Right cardiac atrium (tissue), 5 donors: ENCODE results near the gene PIGN. TPM values are rescaled to one million over a fixed set of nuclear protein-coding genes. Genes with fewer than 3 reads are reported as not detected.

Experiments
- ATAC-seq, 2 donors: fragments of 200-7000 bp; cut with Tn5 transposase; one replicate each; pipeline versions ENCODE4 v1.8.0 to v1.9.1; 2020; ENCODE audit warnings: moderate library complexity in 2 of 2, mild to moderate bottlenecking in 1 of 2
- DNase-seq, 3 donors: peaks; one replicate each; pipeline ENCODE4 v3.0.0-alpha.2; 2020
- H3K27ac ChIP-seq: one replicate; pipeline ENCODE4 v1.5.1; 2013; ENCODE audit warnings: mild to moderate bottlenecking, low read length, control low read depth, moderate library complexity
- H3K27me3 ChIP-seq: one replicate; pipeline ENCODE4 v1.6.1; 2013; ENCODE audit not compliant: control insufficient read depth, insufficient read depth
- H3K4me1 ChIP-seq: one replicate; pipeline ENCODE4 v1.6.1; 2013; ENCODE audit warnings: low read length; ENCODE audit not compliant: control insufficient read depth, insufficient read depth
- H3K4me3 ChIP-seq: one replicate; pipeline ENCODE4 v1.5.1; 2013; ENCODE audit warnings: low read length, control low read depth
- H3K9me3 ChIP-seq: one replicate; pipeline ENCODE4 v1.6.1; 2013; ENCODE audit warnings: low read length; ENCODE audit not compliant: control insufficient read depth
- WGBS: extraction: QIAGEN DNeasy Blood & Tissue Kit; methylation state at CpG from one replicate; pipeline ENCODE4 v1.1.7; 2013; 5-methylcytosine and 5-hydroxymethylcytosine counted together
- intact Hi-C, 4 donors: fragments of 100-400 bp; cut with DNase I; formaldehyde crosslinking; loops; one replicate each; pipeline versions ENCODE4 v1.11.0 to v1.14.0; 2022 to 2023
- polyA plus RNA-seq: library from polyadenylated mRNA; stranded (reverse); fragments of 200-250 nt; gene quantifications from one replicate; pipeline ENCODE4 v1.2.3, GENCODE V29; 2013
- total RNA-seq, 4 donors: library from RNA; stranded (reverse); fragmentation: NEBNext Ultra II Directional; extraction: Animal tissue kit (Norgen Biotek cat#: 25700); gene quantifications; one replicate each; pipeline ENCODE4 v1.2.1, GENCODE V29; 2021
- donor health status: healthy with polysubstance abuse.
- donor health status: DM: no; HTN: yes; CAD: no.
- donor health status: DM: no; HTN: no; CAD: no.
- donor health status: DM: no; HTN: yes; CAD: no; lungs with severe emphysema.
- donor health status: DM: yes; HTN: yes; CAD: no.

PIGN gene
- total and polyA plus RNA-seq, 5 donors, result 5.1 to 21.6 (median 15.2) TPM

DNA sequence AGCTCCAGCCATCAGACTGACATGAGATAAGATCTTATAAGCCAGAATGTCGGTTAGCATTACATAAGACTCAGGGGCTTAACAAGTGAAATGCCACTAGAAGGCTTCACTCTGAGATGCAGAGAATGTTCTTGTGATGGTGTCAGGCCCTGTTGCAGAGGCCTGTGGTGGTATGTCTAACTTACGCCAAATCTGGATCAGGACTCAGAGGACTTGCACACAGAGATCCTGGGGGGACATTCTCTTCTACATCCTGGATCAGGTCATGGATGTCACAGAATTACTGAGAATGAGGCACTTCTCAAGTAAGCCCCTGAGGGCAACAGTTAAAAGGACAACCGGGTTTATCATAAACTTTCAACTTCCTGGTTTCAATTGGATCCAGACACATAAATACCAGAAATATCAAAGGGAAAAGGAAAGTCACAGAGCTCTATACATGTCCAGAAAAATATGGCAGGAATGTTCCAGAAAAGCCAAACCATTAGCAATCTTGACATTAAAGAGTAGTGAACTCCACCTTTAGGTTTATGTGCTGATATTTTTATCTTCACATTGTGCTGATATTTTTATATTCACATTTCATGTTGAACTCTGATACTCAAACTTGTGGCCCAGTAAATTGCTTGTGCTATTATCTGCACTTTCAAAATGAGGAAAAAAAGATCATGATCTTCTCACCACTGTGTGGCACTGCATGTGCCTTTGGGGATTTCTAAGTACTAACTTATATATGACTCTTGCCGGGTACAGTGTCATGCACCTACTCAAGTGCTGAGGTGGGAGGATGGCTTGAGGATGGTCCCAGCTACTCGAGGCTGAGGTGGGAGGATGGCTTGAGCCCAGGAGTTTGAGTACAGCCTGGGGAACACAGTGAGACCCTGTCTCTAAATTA lies 156.5 kb downstream of the PIGN start:
- H3K27me3 ChIP-seq, result no peaks in the 10 kb centered on the region
- H3K4me3 ChIP-seq, result no peak overlapping the region
- H3K27ac ChIP-seq, result no peak overlapping the region
- H3K9me3 ChIP-seq, result no peaks in the 10 kb centered on the region
- DNase-seq, result no peak
- WGBS, result 65% methylated on average over 5 of the region's 5 CpGs
- H3K4me1 ChIP-seq, result no peaks in the 10 kb centered on the region
- intact Hi-C loops, result no loop called here
- no peak for ATAC-seq

DNA sequence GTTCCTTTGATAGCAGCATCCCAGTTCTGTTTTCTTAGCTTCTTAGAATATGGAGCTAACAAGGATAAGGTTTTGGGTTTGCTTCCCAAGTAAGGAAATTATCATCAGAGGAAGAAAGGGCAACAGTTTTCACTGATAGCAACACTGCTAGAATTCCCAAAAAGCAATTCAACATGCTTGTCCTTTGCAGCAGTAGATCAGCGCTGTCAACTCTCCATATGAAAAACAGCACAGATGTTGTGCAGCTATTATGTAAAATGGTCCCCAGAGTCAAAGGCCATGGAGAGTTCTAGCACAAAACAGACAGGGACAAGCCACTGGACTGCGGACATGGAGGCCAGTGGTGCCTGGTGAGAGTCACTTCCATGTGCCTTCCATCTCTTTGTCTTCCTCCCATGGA lies 158.1 kb downstream of the PIGN start:
- no peak overlapping the region for H3K4me3 ChIP-seq

DNA sequence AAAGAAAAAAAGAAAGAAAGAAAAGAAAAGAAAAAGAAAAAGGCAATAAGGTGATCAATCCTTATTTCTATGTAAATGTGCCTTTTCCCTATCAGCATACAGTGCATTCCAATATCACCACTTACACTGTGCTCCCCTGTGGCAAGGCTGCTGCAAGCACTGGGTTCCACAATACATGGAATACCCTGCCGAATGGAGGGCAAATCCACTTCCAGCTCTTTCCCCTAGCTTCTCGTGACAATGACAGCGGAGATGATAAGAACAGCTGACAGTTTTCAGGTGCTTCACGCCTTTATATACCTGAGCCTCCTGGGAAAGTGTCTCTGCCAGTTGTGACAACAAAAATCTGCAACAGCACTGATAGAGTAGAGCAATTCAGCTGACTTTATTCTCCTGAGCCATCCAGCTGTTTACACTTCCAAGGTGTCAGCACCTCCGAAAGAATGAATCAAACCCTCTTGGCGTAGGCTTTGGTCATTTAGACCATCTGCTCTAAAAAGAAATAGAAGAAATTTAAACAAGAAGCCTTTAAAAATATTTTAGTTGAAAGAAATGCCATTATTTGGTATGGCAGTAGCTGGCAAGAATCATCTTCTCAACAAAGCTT lies 158.8 kb downstream of the PIGN start:
- Histone ChIP-seq H3K4me1 (no peaks in the 10 kb centered on the region), H3K27ac (no peak overlapping the region), H3K9me3 (no peaks in the 10 kb centered on the region), H3K4me3 (no peak overlapping the region), H3K27me3 (no peaks in the 10 kb centered on the region)
- DNase-seq, result no peak
- 44% methylated on average over 6 of the region's 6 CpGs for WGBS
- intact Hi-C loops, result no loop called here
- ATAC-seq, result peak in 1 of 2 donors; percentile 40

More for the DNA sequence above, 158.1 kb downstream of the PIGN start:
- WGBS, result 71% methylated on average over 2 of the region's 2 CpGs
- Histone ChIP-seq H3K9me3 (no peaks in the 10 kb centered on the region), H3K4me1 (no peaks in the 10 kb centered on the region), H3K27ac (no peak overlapping the region), H3K27me3 (no peaks in the 10 kb centered on the region)
- intact Hi-C loops, result no loop called here
- ATAC-seq (peak in 1 of 2 donors; percentile 52), DNase-seq (no peak)

DNA sequence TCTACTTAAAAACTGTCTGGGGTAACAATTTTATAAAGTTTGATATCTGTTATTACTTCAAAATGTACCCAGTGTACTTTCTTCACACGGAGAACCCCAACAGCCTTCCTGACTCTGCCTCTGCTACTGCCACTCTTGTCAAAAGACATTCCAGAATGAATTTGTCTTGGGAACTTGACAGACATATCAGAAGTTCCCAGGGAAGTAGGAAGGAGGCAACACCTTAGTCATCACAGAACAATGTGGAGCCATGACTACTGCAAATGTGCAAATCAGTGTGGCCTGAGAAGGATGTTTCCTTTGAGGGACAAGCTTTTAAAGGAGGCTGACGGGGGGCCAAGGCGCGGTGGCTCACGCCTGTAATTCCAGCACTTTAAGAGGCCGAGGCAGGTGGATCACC lies 160.3 kb downstream of the PIGN start:
- Histone ChIP-seq H3K27ac (no peak overlapping the region), H3K4me1 (no peaks in the 10 kb centered on the region), H3K27me3 (no peaks in the 10 kb centered on the region), H3K4me3 (no peak overlapping the region), H3K9me3 (no peaks in the 10 kb centered on the region)
- no peak for ATAC-seq
- 91% methylated on average over 6 of the region's 6 CpGs for WGBS
- DNase-seq, result no peak
- intact Hi-C loops, result no loop called here

DNA sequence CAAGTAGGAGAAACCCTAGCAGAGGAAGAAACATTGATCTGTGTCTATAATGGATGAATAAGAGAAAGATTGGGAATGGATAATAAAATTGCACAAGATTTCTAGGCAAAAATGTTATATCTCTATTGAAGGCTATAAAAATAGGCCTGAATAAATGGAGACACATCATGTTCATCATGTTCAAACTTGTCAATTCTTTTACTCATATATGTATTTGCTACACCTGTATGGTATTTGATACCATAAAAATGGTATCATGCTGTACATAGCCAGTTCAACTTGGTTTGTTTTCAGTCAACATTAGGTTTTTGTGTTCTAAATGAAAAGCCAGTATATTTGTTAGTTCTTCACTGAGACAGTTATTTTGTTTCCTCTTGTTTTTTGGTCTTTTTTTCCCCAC lies 161.9 kb downstream of the PIGN start:
- H3K27me3 ChIP-seq, result no peaks in the 10 kb centered on the region
- H3K4me3 ChIP-seq, result no peak overlapping the region
- H3K4me1 ChIP-seq, result no peaks in the 10 kb centered on the region
- DNase-seq, result no peak
- no peak overlapping the region for H3K27ac ChIP-seq
- no peak for ATAC-seq
- H3K9me3 ChIP-seq, result no peaks in the 10 kb centered on the region
- intact Hi-C loops, result no loop called here

DNA sequence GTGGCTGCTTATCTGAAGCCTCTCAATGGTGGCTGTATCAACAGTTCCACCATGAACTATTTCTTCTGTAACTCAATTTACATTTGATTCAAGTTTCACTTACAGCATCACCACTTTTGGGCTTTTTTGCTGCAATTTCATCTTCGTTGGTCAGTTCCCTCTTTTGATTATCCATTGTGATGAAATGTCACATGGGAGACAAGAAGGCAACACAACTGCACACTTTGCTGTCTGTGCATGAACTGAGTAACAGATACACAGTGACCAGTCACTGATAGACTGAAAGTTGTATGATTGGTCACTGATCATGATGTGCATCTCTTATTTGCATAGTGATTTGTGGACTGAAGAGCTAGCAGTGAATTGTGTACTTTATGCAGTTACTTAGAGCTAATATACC lies 163.3 kb downstream of the PIGN start:
- ATAC-seq (no peak), DNase-seq (no peak)
- intact Hi-C loops, result no loop called here
- H3K4me1 ChIP-seq, result no peaks in the 10 kb centered on the region
- no peaks in the 10 kb centered on the region for H3K27me3 ChIP-seq
- H3K9me3 ChIP-seq, result no peaks in the 10 kb centered on the region
- 65% methylated on average over 1 of the region's 1 CpG for WGBS
- no peak overlapping the region for H3K4me3 ChIP-seq
- no peak overlapping the region for H3K27ac ChIP-seq

DNA sequence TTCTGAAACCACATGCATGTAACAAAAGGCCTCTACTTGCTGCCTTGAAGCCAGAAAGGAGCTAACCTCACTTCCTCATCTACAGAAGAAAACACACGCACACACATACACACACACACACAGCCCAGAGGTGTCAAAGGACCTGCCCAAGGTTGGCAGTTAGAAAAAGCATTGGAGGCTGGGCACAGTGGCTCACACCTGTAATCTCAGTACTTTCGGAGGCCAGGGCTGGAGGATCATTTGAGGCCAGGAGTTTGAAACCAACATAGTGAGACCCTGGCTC lies 168.2 kb downstream of the PIGN start:
- DNase-seq, result no peak
- Histone ChIP-seq H3K27ac (no peak overlapping the region), H3K9me3 (no peaks in the 10 kb centered on the region), H3K27me3 (no peaks in the 10 kb centered on the region), H3K4me1 (peaks cover 8% of the 10 kb centered on the region), H3K4me3 (no peak overlapping the region)
- 93% methylated on average over 2 of the region's 2 CpGs for WGBS
- intact Hi-C loops, result no loop called here
- no peak for ATAC-seq

DNA sequence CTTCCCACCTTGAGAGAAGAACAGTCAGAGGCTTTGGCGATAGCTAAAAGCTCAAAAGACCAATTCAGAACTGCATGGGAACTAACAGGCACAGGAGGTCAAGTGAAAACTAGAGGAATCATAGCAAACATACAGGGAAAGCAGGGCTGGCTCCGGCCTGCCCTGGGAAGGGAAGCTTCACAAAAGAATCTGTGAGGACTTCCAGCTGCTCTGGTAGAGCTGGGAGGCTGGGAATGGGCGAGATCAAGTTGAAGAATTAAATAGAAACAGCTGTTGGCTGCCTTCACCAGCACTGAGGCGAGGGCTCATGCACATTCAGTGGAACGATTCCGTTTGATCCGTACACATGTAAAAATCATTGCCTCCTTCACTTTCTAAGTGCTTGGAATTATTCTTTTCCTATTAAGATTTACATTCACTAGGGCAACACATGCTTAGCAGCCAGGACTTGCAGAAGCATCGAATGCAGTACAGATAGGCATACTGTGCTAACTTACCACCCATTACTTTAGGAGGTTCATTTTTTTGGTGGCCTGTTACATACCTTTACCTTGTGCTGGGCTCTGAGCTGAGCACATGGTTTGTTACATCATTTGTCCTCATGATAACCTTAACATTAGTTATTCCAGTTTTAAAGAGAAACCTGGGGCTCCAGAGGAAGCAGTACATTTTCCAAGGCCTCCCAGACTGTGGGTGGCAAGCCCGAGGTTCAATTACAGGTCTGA lies 168.7 kb downstream of the PIGN start:
- 49% methylated on average over 9 of the region's 9 CpGs for WGBS
- Histone ChIP-seq H3K4me3 (no peak overlapping the region), H3K9me3 (no peaks in the 10 kb centered on the region), H3K4me1 (peaks cover 8% of the 10 kb centered on the region), H3K27me3 (no peaks in the 10 kb centered on the region), H3K27ac (peak overlapping the region; percentile 59)
- peak; percentile 68 to 90 (median 86) for DNase-seq
- intact Hi-C loops, result no loop called here
- peak; percentile 93 to 95 for ATAC-seq

DNA sequence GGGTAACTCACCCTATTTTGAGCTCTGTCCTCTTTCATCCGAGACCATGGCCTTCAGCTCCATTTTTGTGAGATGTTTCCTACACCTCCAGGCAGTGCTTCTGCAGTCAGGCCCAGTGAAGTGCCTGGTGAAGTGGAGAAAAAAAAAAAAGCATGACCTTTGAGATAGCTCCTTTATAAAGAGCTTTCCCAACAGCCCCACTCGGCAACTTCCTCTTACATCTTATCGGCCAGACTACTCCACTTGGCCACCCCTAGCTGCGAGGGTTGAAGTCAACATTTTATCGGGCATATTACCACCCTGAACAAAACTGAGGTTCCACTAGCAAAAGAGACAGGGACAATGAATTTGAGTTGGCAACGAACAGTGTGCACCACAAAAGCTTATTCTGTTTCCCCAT lies 169.2 kb downstream of the PIGN start:
- WGBS, result 28% methylated on average over 6 of the region's 6 CpGs
- Histone ChIP-seq H3K9me3 (no peaks in the 10 kb centered on the region), H3K4me3 (no peak overlapping the region), H3K4me1 (peaks cover 8% of the 10 kb centered on the region), H3K27ac (peak overlapping the region; percentile 59), H3K27me3 (no peaks in the 10 kb centered on the region)
- DNase-seq (peak in 2 of 3 donors; percentile 25 to 60), ATAC-seq (peak; percentile 76 to 85)
- intact Hi-C loops, result no loop called here

DNA sequence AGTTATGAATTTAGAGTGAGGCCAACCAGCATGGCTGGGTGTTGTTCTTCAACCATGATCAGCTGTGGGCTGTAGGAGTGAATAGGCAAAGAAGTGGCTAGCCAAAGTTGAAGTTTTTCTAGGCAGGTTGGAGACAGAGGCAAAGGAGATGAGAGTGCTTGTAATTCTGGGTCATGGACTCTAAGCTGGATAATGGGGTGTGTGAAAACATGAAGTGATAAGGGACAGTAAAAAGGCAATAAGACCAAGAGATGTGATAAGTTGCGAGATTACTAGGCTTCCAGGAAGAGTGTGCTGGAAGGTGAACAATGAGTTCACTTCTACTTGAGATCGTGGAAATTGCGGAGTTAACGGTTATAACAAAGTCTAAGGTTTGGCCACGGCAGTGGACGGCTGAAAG lies 175.4 kb downstream of the PIGN start:
- no peak for DNase-seq
- Histone ChIP-seq H3K4me3 (no peak overlapping the region), H3K9me3 (no peaks in the 10 kb centered on the region), H3K4me1 (no peaks in the 10 kb centered on the region), H3K27me3 (no peaks in the 10 kb centered on the region), H3K27ac (no peak overlapping the region)
- intact Hi-C loops, result no loop called here
- 89% methylated on average over 6 of the region's 6 CpGs for WGBS
- ATAC-seq, result no peak

DNA sequence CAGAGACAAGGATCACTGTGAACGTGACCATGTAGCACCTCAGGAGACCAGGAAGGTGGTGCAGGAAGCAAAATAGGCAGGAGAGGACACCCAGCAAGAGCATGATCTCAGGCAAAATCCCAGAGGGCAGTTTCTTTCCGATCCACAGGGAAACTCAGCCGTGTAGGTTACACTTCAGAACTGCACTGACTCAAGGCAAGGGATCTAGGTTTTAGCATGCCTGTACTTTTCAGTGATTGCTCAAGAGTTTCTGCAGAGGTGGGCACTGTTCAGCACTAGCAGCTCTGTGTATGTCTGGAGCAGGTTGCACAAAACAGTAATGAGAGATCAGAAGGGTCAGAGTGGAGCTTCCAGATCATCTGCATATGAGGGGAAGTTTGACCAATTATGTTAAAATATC lies 177.3 kb downstream of the PIGN start:
- Histone ChIP-seq H3K9me3 (no peaks in the 10 kb centered on the region), H3K4me3 (no peak overlapping the region), H3K27me3 (no peaks in the 10 kb centered on the region), H3K4me1 (no peaks in the 10 kb centered on the region), H3K27ac (no peak overlapping the region)
- no peak for DNase-seq
- intact Hi-C loops, result no loop called here
- 67% methylated on average over 3 of the region's 3 CpGs for WGBS
- no peak for ATAC-seq
